LNCaP clone FGC (cell line): Measurements from ENCODE around the gene TTF2.
A peak's percentile ranks its signal among the peaks of the same experiment; 100 is the strongest.
"Not testable (repeated sequence)": the region's sequence is repeated elsewhere in the genome, so short reads cannot be mapped to it uniquely, and the experiment has no call there.

Experiments
- DNase-seq: peaks from one replicate; pipeline ENCODE4 v3.0.0-alpha.2; 2011; ENCODE audit warnings: low read depth
- H3K4me3 ChIP-seq: 2 replicates; pipeline ENCODE4 v1.5.1; 2011; ENCODE audit warnings: mild to moderate bottlenecking, low read depth, low read length, control low read depth
- CTCF ChIP-seq: IDR thresholded peaks from 2 replicates; pipeline ENCODE4 v1.5.1; 2012; ENCODE audit warnings: mild to moderate bottlenecking; ENCODE audit not compliant: control insufficient read depth, insufficient read depth; ENCODE audit errors: extremely low read depth

The TTF2 gene

DNA sequence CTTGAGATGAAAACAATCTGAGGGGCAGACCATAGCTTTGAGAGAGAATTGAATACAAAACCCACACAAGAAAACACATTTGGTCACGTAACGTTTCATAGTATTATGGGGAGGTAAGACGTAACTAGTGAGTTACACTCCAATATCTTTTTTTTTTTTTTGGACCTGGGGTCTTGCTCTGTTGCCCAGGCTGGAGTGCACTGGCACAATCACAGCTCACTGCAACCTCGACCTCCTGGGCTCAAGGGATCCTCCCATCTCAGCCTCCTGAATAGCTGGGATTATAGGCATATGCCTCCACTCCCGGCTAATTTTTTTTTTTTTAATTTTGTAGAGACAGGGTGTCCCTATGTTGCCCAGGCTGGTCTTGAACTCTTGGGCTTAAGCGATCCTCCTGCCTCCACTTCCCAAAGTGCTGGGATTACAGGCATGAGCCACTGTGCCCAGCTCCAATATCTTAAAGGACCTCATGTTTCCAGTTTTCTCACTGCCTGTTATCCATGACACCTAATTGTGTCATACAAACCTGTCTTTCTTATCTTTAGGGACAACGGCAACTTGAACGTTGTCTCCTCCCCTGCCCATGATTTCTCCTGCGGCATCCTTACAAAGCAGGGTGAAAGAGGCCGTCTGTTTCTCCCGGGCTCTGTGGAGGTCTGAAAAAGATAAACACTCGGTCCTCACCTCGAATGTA lies 56.1 kb downstream of the TTF2 start:
- no peak for DNase-seq
- TF ChIP-seq CTCF = no peak
- no peak overlapping the region for H3K4me3 ChIP-seq

- no peak for TF ChIP-seq CTCF
- DNase-seq = no peak
- H3K4me3 ChIP-seq = no peak overlapping the region
These were observed 56.6 kb downstream of the TTF2 start for GRCh38 chr1:117116784-117117130.

DNA sequence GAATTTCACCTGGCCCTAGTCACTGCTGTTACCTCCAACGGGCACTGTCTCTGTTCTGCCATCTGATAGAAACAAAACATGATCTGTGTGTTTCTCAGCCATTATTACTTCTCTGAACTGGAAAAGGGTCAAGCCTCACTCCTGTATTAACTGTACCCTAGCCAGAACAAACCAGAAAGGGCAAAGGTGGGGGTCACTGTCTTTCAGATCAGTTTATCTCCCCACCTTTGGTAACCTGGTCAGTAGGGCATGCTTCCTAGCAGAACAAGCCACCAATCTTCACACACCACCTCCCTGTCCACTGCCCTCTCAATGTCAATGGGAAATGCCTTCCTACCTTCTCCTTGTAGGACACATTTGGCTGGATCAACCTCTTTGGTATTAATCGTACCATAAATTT lies 57.6 kb downstream of the TTF2 start:
- TF ChIP-seq CTCF = no peak
- DNase-seq = no peak
- H3K4me3 ChIP-seq = no peak overlapping the region

DNA sequence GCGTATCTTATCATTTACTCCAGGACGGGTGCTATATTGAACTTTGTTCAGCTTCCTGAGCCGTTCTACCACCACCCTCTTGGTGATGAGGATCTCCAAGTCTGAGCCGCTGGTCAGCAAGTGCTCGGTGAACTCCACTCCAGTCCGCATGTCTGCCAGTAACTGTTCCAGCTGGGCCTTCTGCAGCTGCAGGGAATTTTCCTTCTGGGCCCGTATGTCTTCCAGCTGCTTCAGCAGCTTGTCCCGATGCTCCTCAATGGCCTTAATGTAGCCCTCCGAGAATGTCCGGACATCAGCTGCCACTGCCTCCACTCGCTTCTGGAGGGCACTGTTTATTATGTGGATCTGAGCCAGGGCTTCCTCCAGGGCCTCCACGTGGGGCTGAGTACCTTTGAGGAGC lies 58.0 kb downstream of the TTF2 start:
- no peak for DNase-seq
- H3K4me3 ChIP-seq = no peak overlapping the region
- TF ChIP-seq CTCF = no peak

DNA sequence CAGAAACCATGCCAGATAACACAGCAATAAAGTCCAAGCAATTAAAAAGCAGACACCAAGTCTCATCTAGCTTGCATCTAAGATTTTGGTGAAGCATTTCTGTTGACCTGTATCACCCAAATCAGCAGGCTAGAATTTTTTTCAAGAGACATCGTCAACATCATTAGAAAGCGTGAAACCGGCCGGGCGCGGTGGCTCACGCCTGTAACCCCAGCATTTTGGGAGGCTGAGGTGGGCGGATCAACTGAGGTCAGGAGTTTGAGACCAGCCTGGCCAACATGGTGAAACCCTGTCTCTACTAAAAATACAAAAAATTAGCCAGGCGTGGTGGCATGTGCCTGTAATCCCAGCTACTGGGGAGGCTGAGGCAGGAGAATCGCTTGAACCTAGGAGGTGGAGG lies 59.0 kb downstream of the TTF2 start:
- not testable (repeated sequence) for H3K4me3 ChIP-seq

DNA sequence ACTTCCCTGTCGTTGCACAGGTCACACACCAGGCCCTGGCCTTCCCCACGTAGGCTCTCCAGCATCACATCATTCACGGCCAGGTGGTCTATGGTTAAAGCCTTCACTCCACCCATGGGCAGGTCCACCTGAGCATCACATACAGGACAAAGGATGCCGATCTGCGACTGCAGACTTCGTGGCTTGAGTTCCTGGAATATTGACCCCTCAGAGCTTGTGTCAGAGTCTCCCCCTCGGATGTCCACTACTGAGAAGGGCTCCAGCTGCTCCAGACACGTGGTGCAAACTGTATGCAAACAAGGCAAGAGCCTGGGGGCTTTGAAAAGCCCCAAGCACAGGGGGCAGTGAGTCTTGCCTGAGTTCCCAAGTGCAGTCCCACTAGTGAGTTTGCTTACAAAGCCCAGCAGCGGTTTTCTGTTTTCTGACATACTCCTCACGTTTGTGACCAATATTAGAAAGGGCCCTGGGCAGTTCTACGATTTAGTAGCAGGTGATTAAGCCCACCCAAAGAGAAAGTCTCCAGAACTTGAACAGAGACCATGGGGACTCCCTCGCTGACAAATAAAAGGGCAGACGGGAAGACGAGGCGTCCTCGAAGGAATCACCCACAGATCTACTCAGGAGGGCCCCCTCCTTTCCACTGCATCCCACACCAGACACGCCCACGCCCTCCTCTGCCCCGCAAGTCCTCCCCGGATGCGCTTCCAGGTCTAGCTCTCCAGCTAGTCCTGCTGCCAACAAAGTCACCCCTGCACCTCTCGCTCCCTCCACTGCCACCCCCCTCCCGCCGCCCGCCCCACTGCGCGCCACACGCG lies 60.9 kb downstream of the TTF2 start:
- peak overlapping the region; percentile 71 for H3K4me3 ChIP-seq
- TF ChIP-seq CTCF = no peak
- DNase-seq = no peak

More for the DNA sequence above, 59.0 kb downstream of the TTF2 start:
- DNase-seq = not testable (repeated sequence)

DNA sequence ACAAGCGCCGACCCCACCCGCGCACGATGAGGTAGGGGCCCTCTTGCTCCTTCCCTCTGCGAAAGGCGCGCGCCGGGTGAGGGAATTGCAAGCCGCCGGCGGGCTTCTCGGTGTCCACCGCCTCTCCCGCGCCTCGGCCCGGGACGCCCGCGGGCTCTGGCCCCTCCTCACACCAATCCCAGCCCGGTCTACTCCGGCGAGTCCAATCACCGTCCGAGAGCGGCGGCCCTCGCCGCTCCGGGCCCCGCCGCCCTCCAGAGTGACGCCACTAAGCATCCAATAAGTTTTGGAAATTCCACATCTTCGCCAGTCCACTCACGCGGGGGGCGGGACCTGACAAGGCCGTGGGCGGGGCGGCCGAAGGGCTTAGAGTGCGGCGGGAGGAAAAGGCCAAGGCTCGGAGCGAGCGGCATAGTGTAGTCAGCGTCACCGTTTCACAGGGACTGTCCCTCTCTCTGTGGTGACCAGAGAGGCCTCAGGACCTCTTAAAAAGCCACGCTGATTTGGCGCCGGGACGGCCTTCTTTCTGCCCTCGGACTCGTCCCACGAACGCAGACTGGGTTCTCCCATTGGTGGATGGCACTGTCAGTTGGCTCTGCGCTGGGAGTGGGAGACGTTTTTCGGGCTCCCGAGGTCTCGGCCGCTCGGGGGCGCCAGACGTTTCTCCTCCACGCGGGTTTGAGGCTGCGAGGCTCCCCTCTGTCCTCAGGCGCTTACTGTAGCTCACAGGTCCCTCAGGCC lies 61.6 kb downstream of the TTF2 start, which contains the start of gene TRIM45:
TRIM45 (minus strand) TSS at position 161 of the 741 bp plus-strand sequence. CDS start 548 bp downstream, outside the sequence.
- H3K4me3 ChIP-seq = peak within 1 kb of the TSS; percentile 71
- peak; percentile 90 for DNase-seq
- TF ChIP-seq CTCF = peak; percentile 70
